Smooth muscle cell (in vitro differentiated cells): Measurements from ENCODE around the gene SLC14A1. TPM values are rescaled to one million over a fixed set of nuclear protein-coding genes. Genes with fewer than 3 reads are reported as not detected.

Source experiments
- DNase-seq: peaks from one replicate; lab custom pipeline; 2025; ENCODE audit not compliant: unreplicated experiment; lab: John Stamatoyannopoulos, UW
- H2AFZ ChIP-seq: fragments of 200-600 bp; sonication (generic); 2 replicates; pipeline ENCODE4 v1.6.0; 2016; ENCODE audit warnings: antibody characterized with exemption, low read depth, mild to moderate bottlenecking
- H3F3A ChIP-seq: fragments of 200-600 bp; sonication (generic); 2 replicates; pipeline ENCODE4 v1.6.0; 2017; ENCODE audit warnings: antibody characterized with exemption, low read depth
- H3K27ac ChIP-seq: fragments of 200-600 bp; sonication (generic); 2 replicates; pipeline ENCODE4 v1.5.1; 2016; ENCODE audit warnings: low read depth, mild to moderate bottlenecking
- H3K27me3 ChIP-seq: fragments of 200-600 bp; sonication (generic); 2 replicates; pipeline ENCODE4 v1.6.1; 2016; ENCODE audit warnings: low read depth, mild to moderate bottlenecking
- H3K36me3 ChIP-seq: fragments of 200-600 bp; sonication (generic); 2 replicates; pipeline ENCODE4 v1.5.1; 2016; ENCODE audit warnings: low read depth
- H3K4me1 ChIP-seq: fragments of 200-600 bp; sonication (generic); 2 replicates; pipeline ENCODE4 v1.5.1; 2016; ENCODE audit warnings: low read depth
- H3K4me2 ChIP-seq: fragments of 200-600 bp; sonication (generic); 2 replicates; pipeline ENCODE4 v1.6.0; 2016; ENCODE audit warnings: mild to moderate bottlenecking
- H3K4me3 ChIP-seq: fragments of 200-600 bp; sonication (generic); 2 replicates; pipeline ENCODE4 v1.5.1; 2016; ENCODE audit warnings: mild to moderate bottlenecking
- H3K79me2 ChIP-seq: fragments of 200-600 bp; sonication (generic); 2 replicates; pipeline ENCODE4 v1.6.0; 2016; ENCODE audit warnings: low read depth, mild to moderate bottlenecking
- H3K9ac ChIP-seq: fragments of 200-600 bp; sonication (generic); 2 replicates; pipeline ENCODE4 v1.6.0; 2016; ENCODE audit warnings: low read depth
- H3K9me3 ChIP-seq: fragments of 200-600 bp; sonication (generic); replicated peaks from 2 replicates; pipeline ENCODE4 v1.5.1; 2016; ENCODE audit warnings: low read depth
- H4K20me1 ChIP-seq: fragments of 200-600 bp; sonication (generic); 2 replicates; pipeline ENCODE4 v1.6.0; 2016; ENCODE audit warnings: low read depth
- CTCF ChIP-seq: fragments of 200-600 bp; sonication (generic); IDR thresholded peaks from 2 replicates; pipeline ENCODE4 v1.5.1; 2017; ENCODE audit warnings: borderline replicate concordance, mild to moderate bottlenecking, antibody characterized with exemption; ENCODE audit not compliant: insufficient read depth, poor library complexity, severe bottlenecking
- WGBS: methylation state at CpG from one replicate; pipeline ENCODE4 v1.1.7; 2016; ENCODE audit warnings: low lambda C conversion rate; 5-methylcytosine and 5-hydroxymethylcytosine counted together
- polyA plus RNA-seq: library from polyadenylated mRNA; unstranded; fragments of >200 nt; fragmentation: Nextera tagmentation; extraction: Ambion mirVana; gene quantifications from 2 replicates; pipeline ENCODE4 v1.2.1, GENCODE V29; 2016
- total RNA-seq: library from RNA; depleted of rRNA; stranded (reverse); fragments of >200 nt; gene quantifications from 2 replicates; pipeline ENCODE4 v1.2.3, GENCODE V29; 2014

Gene SLC14A1
- total and polyA plus RNA-seq, 2 experiments from 2014 or later, result 20.0 to 37.9 TPM

DNA sequence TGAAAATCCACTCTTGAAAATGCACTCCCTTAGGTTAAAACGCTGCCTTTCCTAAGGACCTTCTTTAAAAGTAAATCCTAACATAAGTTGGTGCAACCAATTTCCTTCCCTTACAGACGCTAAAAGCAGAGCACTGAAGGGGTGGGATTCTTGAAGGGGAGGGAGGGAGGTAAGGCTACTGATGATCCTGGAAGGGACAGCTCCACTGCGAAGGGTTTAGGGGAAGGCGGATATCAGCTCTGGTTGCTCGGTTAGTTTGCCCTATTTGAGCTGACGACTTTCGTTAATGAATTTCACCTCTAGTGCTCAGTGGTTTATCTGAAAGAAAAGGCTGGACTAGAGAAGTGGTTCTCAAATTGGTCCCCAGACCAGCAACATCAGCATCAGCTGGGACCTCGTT, 51.8 kb downstream of the SLC14A1 start:
- 74% methylated on average over 8 of the region's 8 CpGs for WGBS
- H3K4me3 ChIP-seq, result peak overlapping the region; percentile 36
- no peak overlapping the region for H3K9ac ChIP-seq
- no peak for TF ChIP-seq CTCF
- peak overlapping the region; percentile 65 for H3K27ac ChIP-seq
- no peaks in the 10 kb centered on the region for H3K27me3 ChIP-seq
- no peak overlapping the region for H2AFZ ChIP-seq
- peaks cover 33% of the 10 kb centered on the region for H3F3A ChIP-seq
- H3K4me1 ChIP-seq, result no peaks in the 10 kb centered on the region
- H3K36me3 ChIP-seq, result no peaks in the 10 kb centered on the region
- H4K20me1 ChIP-seq, result no peaks in the 10 kb centered on the region
- H3K4me2 ChIP-seq, result peak overlapping the region; percentile 62
- no peaks in the 10 kb centered on the region for H3K79me2 ChIP-seq
- DNase-seq, result no peak
- no peaks in the 10 kb centered on the region for H3K9me3 ChIP-seq

GRCh38 chr18:45777393-45777792, 53.4 kb downstream of the SLC14A1 start:
- Histone ChIP-seq H3F3A (peaks cover 33% of the 10 kb centered on the region), H3K27ac (peak overlapping the region; percentile 67), H3K36me3 (no peaks in the 10 kb centered on the region), H3K9ac (no peak overlapping the region), H2AFZ (no peak overlapping the region), H3K79me2 (no peaks in the 10 kb centered on the region), H4K20me1 (no peaks in the 10 kb centered on the region), H3K27me3 (no peaks in the 10 kb centered on the region), H3K4me3 (no peak overlapping the region), H3K9me3 (no peaks in the 10 kb centered on the region), H3K4me2 (peak overlapping the region; percentile 54), H3K4me1 (no peaks in the 10 kb centered on the region)
- no peak for DNase-seq
- WGBS, result 16% methylated on average over 1 of the region's 1 CpG
- no peak for TF ChIP-seq CTCF

DNA sequence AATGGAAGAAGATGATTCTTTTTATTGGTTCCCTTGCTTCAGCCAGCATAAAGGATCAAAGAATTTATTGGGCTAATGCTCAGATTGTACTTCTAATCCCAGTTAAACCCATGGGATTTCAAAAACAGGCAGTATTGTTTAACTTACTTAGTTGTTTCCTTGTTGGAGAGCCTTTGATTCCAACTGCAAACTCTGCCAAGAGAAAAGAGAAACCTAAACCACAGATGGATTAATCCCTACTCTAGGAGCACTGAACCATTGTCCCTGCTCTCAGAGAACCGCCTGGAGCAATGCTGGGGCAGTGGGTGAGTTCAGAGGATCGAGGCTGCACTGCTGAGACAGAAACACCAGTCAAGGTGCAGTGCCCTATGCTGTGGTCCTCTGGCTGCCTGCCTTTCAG, 56.6 kb downstream of the SLC14A1 start:
- no peak overlapping the region for H2AFZ ChIP-seq

More for the DNA sequence above, 56.6 kb downstream of the SLC14A1 start:
- H4K20me1 ChIP-seq, result no peaks in the 10 kb centered on the region
- H3K4me1 ChIP-seq, result peaks cover 13% of the 10 kb centered on the region
- peaks cover 26% of the 10 kb centered on the region for H3F3A ChIP-seq
- H3K27me3 ChIP-seq, result no peaks in the 10 kb centered on the region
- 26% methylated on average over 2 of the region's 2 CpGs for WGBS
- H3K9ac ChIP-seq, result no peak overlapping the region
- no peak overlapping the region for H3K4me3 ChIP-seq
- peak overlapping the region; percentile 49 for H3K4me2 ChIP-seq
- DNase-seq, result no peak
- peak overlapping the region; percentile 8 for H3K27ac ChIP-seq
- H3K79me2 ChIP-seq, result no peaks in the 10 kb centered on the region
- H3K36me3 ChIP-seq, result no peaks in the 10 kb centered on the region
- no peaks in the 10 kb centered on the region for H3K9me3 ChIP-seq
- no peak for TF ChIP-seq CTCF
